ENCODE data around the gene PNMA8C.
"Not testable (repeated sequence)": the region's sequence is repeated elsewhere in the genome, so short reads cannot be mapped to it uniquely, and the experiment has no call there.

Gene PNMA8C

DNA sequence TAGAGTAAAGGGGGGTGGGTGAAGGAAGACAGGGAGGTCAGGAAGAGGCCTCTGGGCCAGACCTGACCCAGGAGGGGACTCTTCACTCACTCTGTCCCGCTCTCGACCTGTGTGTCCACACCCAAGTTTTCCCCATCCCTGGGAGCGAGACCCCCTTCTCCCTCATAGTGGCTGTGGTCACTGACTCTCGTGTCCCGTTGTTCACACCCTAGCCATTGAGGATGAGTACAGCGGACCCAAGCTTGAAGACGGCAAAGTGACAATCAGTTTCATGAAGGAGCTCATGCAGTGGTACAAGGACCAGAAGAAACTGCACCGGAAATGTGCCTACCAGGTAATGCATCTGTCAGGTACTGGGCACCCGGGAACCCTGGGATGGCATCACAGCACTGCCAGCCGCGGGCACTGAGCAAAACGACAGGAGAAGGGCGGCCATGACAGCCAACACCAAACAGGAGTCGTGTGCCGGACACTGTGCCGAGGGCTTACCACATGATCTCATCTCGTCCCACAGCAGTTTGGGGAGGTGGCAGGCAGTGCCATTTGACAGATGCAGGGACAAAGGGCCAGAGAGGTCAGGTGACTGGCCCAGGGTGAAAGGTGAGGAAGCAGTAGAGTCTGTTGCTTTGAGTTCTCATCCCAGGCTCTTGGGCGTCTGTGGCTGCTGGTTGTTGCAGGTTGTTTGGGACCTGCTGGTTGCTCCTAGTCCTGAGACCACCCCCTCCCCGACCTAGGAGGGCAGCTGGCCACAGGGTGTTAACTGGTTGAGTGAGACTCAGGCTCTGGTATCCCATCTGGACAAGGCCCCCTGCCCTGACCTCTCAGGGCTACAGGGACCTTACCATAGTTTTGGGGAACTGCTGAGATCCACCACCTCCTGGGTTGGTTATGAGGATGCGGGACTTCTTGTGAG, 52.2 kb downstream of the PNMA8C start:
- Histone ChIP-seq H3K27ac (ENCODE audit: low read depth, low read length) (no peak overlapping the region), H3K4me3 (ENCODE audit: low read length) (no peak overlapping the region), H3K27me3 (ENCODE audit: insufficient read depth, low read length) (no peaks in the 10 kb centered on the region), H3K9me3 (ENCODE audit: insufficient read depth, low read depth, low read length) (no peaks in the 10 kb centered on the region), H3K36me3 (ENCODE audit: insufficient read depth, low read length) (peaks cover 64% of the 10 kb centered on the region), H3K9ac (ENCODE audit: low read depth, low read length) (no peak overlapping the region), H3K4me1 (ENCODE audit: insufficient read depth, low read length) (peaks cover 29% of the 10 kb centered on the region)
- WGBS: 94% methylated on average over 20 of the region's 20 CpGs

DNA sequence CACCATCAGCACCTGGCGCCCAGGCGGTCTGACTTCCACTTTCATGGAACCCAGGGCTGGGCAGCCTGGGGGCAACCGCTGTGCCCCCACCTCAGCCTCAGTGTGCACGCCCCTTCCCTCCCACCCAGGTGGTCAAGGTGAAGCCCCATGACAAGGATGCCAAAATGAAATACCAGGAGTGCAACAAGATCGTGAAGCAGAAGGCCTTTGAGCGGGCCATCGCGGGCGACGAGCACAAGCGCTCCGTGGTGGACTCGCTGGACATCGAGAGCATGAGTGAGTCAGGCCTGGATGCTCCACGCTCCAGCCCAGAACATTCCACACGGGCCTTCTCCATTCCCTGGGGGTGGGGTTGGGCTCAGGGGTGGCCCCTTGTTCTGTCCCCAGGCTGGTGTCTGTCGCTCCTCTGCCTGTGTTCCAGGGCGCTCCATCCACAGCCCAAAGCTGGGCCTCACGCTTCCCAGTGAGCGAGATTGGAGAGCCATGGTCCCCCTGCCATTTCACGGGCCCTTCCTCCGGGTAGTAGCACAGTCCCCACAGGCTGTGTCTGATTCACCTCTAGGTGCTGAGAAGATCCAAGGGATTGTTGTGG, 53.2 kb downstream of the PNMA8C start:
- H3K9ac ChIP-seq (ENCODE audit: low read depth, low read length); H3K9me3 ChIP-seq (ENCODE audit: insufficient read depth, low read depth, low read length); H3K27me3 ChIP-seq (ENCODE audit: insufficient read depth, low read length); H3K4me3 ChIP-seq (ENCODE audit: low read length); H3K27ac ChIP-seq (ENCODE audit: low read depth, low read length): not testable (repeated sequence)
- H3K4me1 ChIP-seq (ENCODE audit: insufficient read depth, low read length): peaks cover 30% of the 10 kb centered on the region
- 94% methylated on average over 22 of the region's 22 CpGs for WGBS
- H3K36me3 ChIP-seq (ENCODE audit: insufficient read depth, low read length): peaks cover 54% of the 10 kb centered on the region
